ENCODE results near the gene SGCE. TPM values are rescaled to one million over a fixed set of nuclear protein-coding genes. Genes with fewer than 3 reads are reported as not detected.
A peak's percentile ranks its signal among the peaks of the same experiment; 100 is the strongest.

The SGCE gene
- total and polyA plus RNA-seq, 9 of the 15 experiments (the other 6 are each of a cell fraction or from before 2014, with no cell fraction given) = 0.09 to 0.46 (median 0.28) TPM; not detected in 5

GRCh38 chr7:94612253-94612652, 43.7 kb downstream of the SGCE start:
- CTCF ChIA-PET (ENCODE audit: low intra/inter-chr PET ratio) = no interaction called here
- Histone ChIP-seq H3K79me2 (ENCODE audit: control insufficient read depth, insufficient read depth, low read length) (no peaks in the 10 kb centered on the region), H3K27ac (ENCODE audit: extremely low read depth, low read depth, low read length) (no peak overlapping the region), H3K4me2 (ENCODE audit: insufficient read depth, low read length) (no peak overlapping the region), H2AFZ (ENCODE audit: low read depth, low read length) (no peak overlapping the region), H3K36me3 (ENCODE audit: control insufficient read depth, insufficient read depth, low read length) (no peaks in the 10 kb centered on the region), H3K27me3 (ENCODE audit: control insufficient read depth in 2 of 2, insufficient read depth in 2 of 2, low read length in 2 of 2) (no peaks in the 10 kb centered on the region), H3K4me1 (replicated peaks in 1 of 2; ENCODE audit: control insufficient read depth in 2 of 2, insufficient read depth in 2 of 2, low read length in 2 of 2) (no peaks in the 10 kb centered on the region), H4K20me1 (replicated peaks; ENCODE audit: control insufficient read depth, insufficient read depth, low read length) (no peaks in the 10 kb centered on the region), H3K4me3 (no peak overlapping the region), H3K9me1 (ENCODE audit: control insufficient read depth, insufficient read depth, low read length) (no peaks in the 10 kb centered on the region), H3K9me3 (replicated peaks; ENCODE audit: control insufficient read depth, insufficient read depth, low read depth, low read length) (no peaks in the 10 kb centered on the region), H3K9ac (ENCODE audit: insufficient read depth in 1 of 2, low read depth in 2 of 2, low read length in 2 of 2) (no peak overlapping the region)
- no TSS peak for BruUV-seq (replicated peaks)
- DNase-seq (ENCODE audit: extremely low read depth in 1 of 4, low spot score in 3 of 4) (no peak), FAIRE-seq (no peak), ATAC-seq (no peak)
- POLR2A ChIA-PET = no interaction called here
- no peak for TF ChIP-seq CBFA2T3 (IDR thresholded peaks at IDR 0.05)
- no peak for TF ChIP-seq CEBPG (CRISPR knock-in tag; IDR thresholded peaks at IDR 0.05)
- peak in 1 of 2 experiments; percentile 85; a peak in 2 of 4 replicates for TF ChIP-seq CEBPG (tag; conservative IDR thresholded peaks at IDR 0.05 in 1 of 2, IDR thresholded peaks at IDR 0.05 in 1 of 2)
- TF ChIP-seq ZNF316 (IDR thresholded peaks at IDR 0.05) = peak; percentile 62
- TF ChIP-seq PTTG1 (tag; IDR thresholded peaks at IDR 0.05; ENCODE audit: low read depth) = no peak
- TF ChIP-seq C11orf30 (IDR thresholded peaks at IDR 0.05; ENCODE audit: low read depth) = 0 out of 2 replicates have a peak, but pooled peaks have one; percentile 8
- no peak for TF ChIP-seq CREB5 (CRISPR knock-in tag; IDR thresholded peaks at IDR 0.05)
- 0 out of 2 replicates have a peak, but pooled peaks have one; percentile 22 for TF ChIP-seq CEBPB (tag; IDR thresholded peaks at IDR 0.05)
- WGBS (ENCODE audit: insufficient coverage, low coverage, missing lambda C conversion rate) = 0% methylated on average over 1 of the region's 1 CpG
- in situ Hi-C loops (cut with MboI) = no loop called here
- intact Hi-C loops (cut with micrococcal nuclease) = no loop called here
